PFSK-1 (cell line): ENCODE measurements around the gene PTGFRN.

Experiments
- POLR2AphosphoS5 ChIP-seq: IDR thresholded peaks from 2 replicates; pipeline ENCODE4 v1.6.1; 2012; ENCODE audit warnings: low read depth, mild to moderate bottlenecking, control low read depth, low read length, moderate library complexity
- SIN3A ChIP-seq: IDR thresholded peaks from 2 replicates; pipeline ENCODE4 v1.6.1; 2012; ENCODE audit warnings: mild to moderate bottlenecking, low read length, moderate library complexity, borderline replicate concordance; ENCODE audit not compliant: insufficient read depth
- TF ChIP-seq, protein P1 (sequence below), 2 experiments: IDR thresholded peaks; 2 replicates each; pipeline versions ENCODE4 v1.6.1 to v1.8.0; 2011 to 2012; ENCODE audit warnings: low read depth in 2 of 2, low read length in 2 of 2, control low read depth in 1 of 2, inconsistent platforms in 1 of 2, mild to moderate bottlenecking in 1 of 2, moderate library complexity in 1 of 2; ENCODE audit not compliant: insufficient read depth in 1 of 2

DNA sequence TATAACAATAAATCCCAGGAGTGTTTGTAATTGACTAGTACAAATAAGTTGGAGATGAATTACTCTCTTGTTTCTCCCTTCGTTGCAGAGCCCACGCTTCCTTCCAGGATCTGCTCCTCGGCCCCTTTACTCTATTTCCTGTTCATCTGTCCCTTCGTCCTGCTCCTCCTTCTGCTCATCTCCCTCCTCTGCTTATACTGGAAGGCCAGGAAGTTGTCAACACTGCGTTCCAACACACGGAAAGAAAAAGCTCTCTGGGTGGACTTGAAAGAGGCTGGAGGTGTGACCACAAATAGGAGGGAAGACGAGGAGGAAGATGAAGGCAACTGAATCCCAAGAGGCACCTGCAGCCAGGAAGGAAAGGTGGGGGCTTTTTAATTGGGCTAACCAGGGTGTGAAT, 124.1 kb downstream of the PTGFRN start:
- TF ChIP-seq SIN3A (no peak), POLR2AphosphoS5 (no peak)
- TF ChIP-seq, protein P1, sequence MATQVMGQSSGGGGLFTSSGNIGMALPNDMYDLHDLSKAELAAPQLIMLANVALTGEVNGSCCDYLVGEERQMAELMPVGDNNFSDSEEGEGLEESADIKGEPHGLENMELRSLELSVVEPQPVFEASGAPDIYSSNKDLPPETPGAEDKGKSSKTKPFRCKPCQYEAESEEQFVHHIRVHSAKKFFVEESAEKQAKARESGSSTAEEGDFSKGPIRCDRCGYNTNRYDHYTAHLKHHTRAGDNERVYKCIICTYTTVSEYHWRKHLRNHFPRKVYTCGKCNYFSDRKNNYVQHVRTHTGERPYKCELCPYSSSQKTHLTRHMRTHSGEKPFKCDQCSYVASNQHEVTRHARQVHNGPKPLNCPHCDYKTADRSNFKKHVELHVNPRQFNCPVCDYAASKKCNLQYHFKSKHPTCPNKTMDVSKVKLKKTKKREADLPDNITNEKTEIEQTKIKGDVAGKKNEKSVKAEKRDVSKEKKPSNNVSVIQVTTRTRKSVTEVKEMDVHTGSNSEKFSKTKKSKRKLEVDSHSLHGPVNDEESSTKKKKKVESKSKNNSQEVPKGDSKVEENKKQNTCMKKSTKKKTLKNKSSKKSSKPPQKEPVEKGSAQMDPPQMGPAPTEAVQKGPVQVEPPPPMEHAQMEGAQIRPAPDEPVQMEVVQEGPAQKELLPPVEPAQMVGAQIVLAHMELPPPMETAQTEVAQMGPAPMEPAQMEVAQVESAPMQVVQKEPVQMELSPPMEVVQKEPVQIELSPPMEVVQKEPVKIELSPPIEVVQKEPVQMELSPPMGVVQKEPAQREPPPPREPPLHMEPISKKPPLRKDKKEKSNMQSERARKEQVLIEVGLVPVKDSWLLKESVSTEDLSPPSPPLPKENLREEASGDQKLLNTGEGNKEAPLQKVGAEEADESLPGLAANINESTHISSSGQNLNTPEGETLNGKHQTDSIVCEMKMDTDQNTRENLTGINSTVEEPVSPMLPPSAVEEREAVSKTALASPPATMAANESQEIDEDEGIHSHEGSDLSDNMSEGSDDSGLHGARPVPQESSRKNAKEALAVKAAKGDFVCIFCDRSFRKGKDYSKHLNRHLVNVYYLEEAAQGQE (IDR thresholded peaks at IDR 0.05; ENCODE audit: insufficient read depth in 1 of 2, low read depth in 2 of 2, low read length in 2 of 2), result 0 out of 4 replicates have a peak, but pooled peaks of 1 of the 2 experiments have one; percentile 11
